Activated CD8-positive, alpha-beta memory T cell treated with anti-CD3 and anti-CD28 coated beads for 24 hours (primary cell): ENCODE results near the gene PDLIM7.
"Not testable (repeated sequence)": the region's sequence is repeated elsewhere in the genome, so short reads cannot be mapped to it uniquely, and the experiment has no call there.

ENCODE experiments used
- DNase-seq: peaks from one replicate; pipeline ENCODE4 v3.0.0-alpha.2; 2020

Gene PDLIM7

GRCh38 chr5:177497292-177498012, at the start of gene PDLIM7:
TSS of gene PDLIM7 (minus strand) at chr5:177497604. CDS start at chr5:177496512, 1,092 bp downstream.
- peak; percentile 98 for DNase-seq

GRCh38 chr5:177546258-177546741, 48.9 kb upstream of the PDLIM7 start:
- DNase-seq = no peak

GRCh38 chr5:177545487-177546257, 48.3 kb upstream of the PDLIM7 start:
- DNase-seq = no peak

- DNase-seq = no peak
Measured at GRCh38 chr5:177542816-177543465, 45.5 kb upstream of the PDLIM7 start.

GRCh38 chr5:177540438-177540837, 43.0 kb upstream of the PDLIM7 start:
- no peak for DNase-seq

- DNase-seq = no peak
Measured at GRCh38 chr5:177539411-177539810, 42.0 kb upstream of the PDLIM7 start.

- DNase-seq = no peak
Measured at GRCh38 chr5:177538876-177539275, 41.5 kb upstream of the PDLIM7 start.

GRCh38 chr5:177537389-177538361, 40.3 kb upstream of the PDLIM7 start:
- no peak for DNase-seq

- no peak for DNase-seq
Measured at GRCh38 chr5:177536386-177536785, 39.0 kb upstream of the PDLIM7 start.

- no peak for DNase-seq
Measured at GRCh38 chr5:177535125-177535524, 37.7 kb upstream of the PDLIM7 start.

GRCh38 chr5:177534433-177534832, 37.0 kb upstream of the PDLIM7 start:
- DNase-seq = not testable (repeated sequence)

- DNase-seq = no peak
Measured at GRCh38 chr5:177531209-177531940, 34.0 kb upstream of the PDLIM7 start.

GRCh38 chr5:177530638-177531037, 33.2 kb upstream of the PDLIM7 start:
- no peak for DNase-seq

- no peak for DNase-seq
Measured at GRCh38 chr5:177529247-177530203, 32.1 kb upstream of the PDLIM7 start.

GRCh38 chr5:177528631-177529030, 31.2 kb upstream of the PDLIM7 start:
- no peak for DNase-seq

- no peak for DNase-seq
Measured at GRCh38 chr5:177527595-177527994, 30.2 kb upstream of the PDLIM7 start.

- DNase-seq = no peak
Measured at GRCh38 chr5:177526791-177527190, 29.4 kb upstream of the PDLIM7 start.

GRCh38 chr5:177526191-177526590, 28.8 kb upstream of the PDLIM7 start:
- no peak for DNase-seq

- no peak for DNase-seq
Measured at GRCh38 chr5:177524941-177525655, 27.7 kb upstream of the PDLIM7 start.

GRCh38 chr5:177524539-177524900, 27.1 kb upstream of the PDLIM7 start:
- no peak for DNase-seq
